LNCaP clone FGC (cell line): Measurements from ENCODE around the gene POLD1.

Source experiments
- DNase-seq: peaks from one replicate; pipeline ENCODE4 v3.0.0-alpha.2; 2011; ENCODE audit warnings: low read depth
- H3K4me3 ChIP-seq: 2 replicates; pipeline ENCODE4 v1.5.1; 2011; ENCODE audit warnings: mild to moderate bottlenecking, low read depth, low read length, control low read depth
- CTCF ChIP-seq: IDR thresholded peaks from 2 replicates; pipeline ENCODE4 v1.5.1; 2012; ENCODE audit warnings: mild to moderate bottlenecking; ENCODE audit not compliant: control insufficient read depth, insufficient read depth; ENCODE audit errors: extremely low read depth

The POLD1 gene

GRCh38 chr19:50398675-50399367, 14.7 kb downstream of the POLD1 start:
- H3K4me3 ChIP-seq, result no peak overlapping the region
- TF ChIP-seq CTCF, result no peak
- DNase-seq, result no peak

GRCh38 chr19:50399368-50399745, 15.2 kb downstream of the POLD1 start:
- no peak for TF ChIP-seq CTCF
- DNase-seq, result no peak
- no peak overlapping the region for H3K4me3 ChIP-seq

- no peak overlapping the region for H3K4me3 ChIP-seq
- no peak for DNase-seq
- no peak for TF ChIP-seq CTCF
Observed at GRCh38 chr19:50401605-50402450, 17.7 kb downstream of the POLD1 start.

- H3K4me3 ChIP-seq, result no peak overlapping the region
- DNase-seq, result no peak
- TF ChIP-seq CTCF, result no peak
Observed at GRCh38 chr19:50402544-50403301, 18.6 kb downstream of the POLD1 start.

- TF ChIP-seq CTCF, result no peak
- DNase-seq, result no peak
- H3K4me3 ChIP-seq, result no peak overlapping the region
Observed at GRCh38 chr19:50406156-50406820, 22.1 kb downstream of the POLD1 start.

GRCh38 chr19:50406829-50407228, 22.7 kb downstream of the POLD1 start:
- TF ChIP-seq CTCF, result no peak
- DNase-seq, result no peak
- H3K4me3 ChIP-seq, result no peak overlapping the region
